Measurements from ENCODE around the gene SLC4A11.

- TF ChIP-seq POLR2A (IDR thresholded peaks at IDR 0.05; ENCODE audit: low read length): no peak
- no peak for TF ChIP-seq GATA1 (IDR thresholded peaks at IDR 0.05; ENCODE audit: low read depth, low read length)
These were observed 16.1 kb downstream of the SLC4A11 start for GRCh38 chr20:3222635-3223600.
